HepG2 (cell line): ENCODE results near the gene VRK2. TPM values are rescaled to one million over a fixed set of nuclear protein-coding genes. Genes with fewer than 3 reads are reported as not detected.

Source experiments
- CBX5 ChIP-seq: sonication (generic); formaldehyde crosslinking; IDR thresholded peaks from 2 replicates; pipeline ENCODE4 v1.4.0; 2020; ENCODE audit warnings: missing genetic modification reagents, borderline replicate concordance
- CCAR2 ChIP-seq: fragments of 200-400 bp; formaldehyde crosslinking; optimal IDR thresholded peaks from 2 replicates; pipeline ENCODE3; 2018; ENCODE audit warnings: low read depth, mild to moderate bottlenecking, low read length, moderate library complexity
- CENPX ChIP-seq: sonication (generic); formaldehyde crosslinking; IDR thresholded peaks from 2 replicates; pipeline ENCODE4 v1.9.0; 2021; ENCODE audit warnings: mild to moderate bottlenecking, missing genetic modification reagents, moderate library complexity
- CHD2 ChIP-seq: IDR thresholded peaks from 2 replicates; pipeline ENCODE4 v1.6.1; 2011; ENCODE audit warnings: low read depth, low read length, improper control_type of control experiment
- FOXA1 ChIP-seq, 2 experiments: fragments of 450-650 bp in 1 of 2; sonication (generic) in 1 of 2; formaldehyde crosslinking in 1 of 2; IDR thresholded peaks; 2 replicates each; pipeline versions ENCODE4 v1.4.0 to v1.6.1; 2016 to 2020; ENCODE audit warnings: missing genetic modification reagents in 1 of 2
- HDAC6 ChIP-seq: fragments of 200-600 bp; sonication (generic); IDR thresholded peaks from 2 replicates; pipeline ENCODE4 v1.7.0; 2017; ENCODE audit warnings: mild to moderate bottlenecking, antibody characterized with exemption, low read length, low read depth
- HNF4A ChIP-seq: sonication (generic); formaldehyde crosslinking; IDR thresholded peaks from 2 replicates; pipeline ENCODE4 v1.4.0; 2020; ENCODE audit warnings: missing genetic modification reagents
- IKZF4 ChIP-seq: sonication (generic); formaldehyde crosslinking; IDR thresholded peaks from 2 replicates; pipeline ENCODE4 v1.5.1; 2020; ENCODE audit warnings: borderline replicate concordance, mild to moderate bottlenecking, low read depth, missing genetic modification reagents; ENCODE audit errors: not compliant biosample characterization
- IRX3 ChIP-seq: sonication (generic); formaldehyde crosslinking; IDR thresholded peaks from 2 replicates; pipeline ENCODE4 v1.8.1; 2023; ENCODE audit warnings: mild to moderate bottlenecking, low read depth, missing genetic modification reagents, borderline replicate concordance
- MBD4 ChIP-seq: IDR thresholded peaks from 2 replicates; pipeline ENCODE4 v1.6.1; 2012; ENCODE audit warnings: low read length, inconsistent platforms, borderline replicate concordance
- PAF1 ChIP-seq: IDR thresholded peaks from 2 replicates; pipeline ENCODE4 v1.6.1; 2016; ENCODE audit warnings: missing genetic modification reagents, missing compliant biosample characterization
- POLR2AphosphoS5 ChIP-seq: IDR thresholded peaks from 2 replicates; pipeline ENCODE4 v1.6.1; 2012; ENCODE audit warnings: low read depth, low read length
- RNF2 ChIP-seq: fragments of 450-650 bp; conservative IDR thresholded peaks from 2 replicates; pipeline ENCODE4 v1.6.1; 2016; ENCODE audit warnings: low read depth
- SAFB2 ChIP-seq: sonication (generic); formaldehyde crosslinking; IDR thresholded peaks from 2 replicates; pipeline ENCODE4 v1.5.1; 2020; ENCODE audit warnings: missing genetic modification reagents, low read depth, mild to moderate bottlenecking, borderline replicate concordance
- ZNF615 ChIP-seq: sonication (generic); formaldehyde crosslinking; IDR thresholded peaks from 2 replicates; pipeline ENCODE4 v1.5.0; 2020; ENCODE audit warnings: mild to moderate bottlenecking, missing genetic modification reagents, borderline replicate concordance
- polyA plus RNA-seq, 8 experiments: library from polyadenylated mRNA; depleted of rRNA in 3 of 8; stranded (reverse) in 7 of 8; unstranded in 1 of 8; fragments of >200 nt; fragmentation: Illumina TruSeq in 4 of 8; extraction: Trizol in 4 of 8; gene quantifications; 2 replicates each; pipeline versions ENCODE4 v1.2.1 to v1.2.3, GENCODE V29; 2011 to 2016; ENCODE audit warnings: low read depth in 4 of 8, missing spikeins in 1 of 8, mixed read lengths in 1 of 8; ENCODE audit not compliant: insufficient read depth in 1 of 8
- total RNA-seq, 5 experiments: library from RNA; depleted of rRNA; stranded (reverse); fragments of >200 nt; fragmentation: Illumina TruSeq; extraction: Trizol; gene quantifications; 2 replicates each; pipeline ENCODE4 v1.2.3, GENCODE V29; 2016; ENCODE audit warnings: low read depth in 1 of 5
- TF ChIP-seq, protein P1 (sequence below): sonication (generic); formaldehyde crosslinking; IDR thresholded peaks from 2 replicates; pipeline ENCODE4 v1.4.0; 2020; ENCODE audit warnings: mild to moderate bottlenecking, missing genetic modification reagents, borderline replicate concordance
- TF ChIP-seq, protein P2 (sequence below): sonication (generic); formaldehyde crosslinking; IDR thresholded peaks from 2 replicates; pipeline ENCODE4 v1.8.1; 2022; ENCODE audit warnings: low read depth, mild to moderate bottlenecking, missing genetic modification reagents
- TF ChIP-seq, protein P3 (sequence below): IDR thresholded peaks from 2 replicates; pipeline ENCODE4 v1.6.1; 2016; ENCODE audit warnings: control low read depth
- TF ChIP-seq, protein P4 (sequence below): conservative IDR thresholded peaks from 2 replicates; pipeline ENCODE4 v1.6.1; 2018; ENCODE audit warnings: missing genetic modification reagents

The VRK2 gene
- total and polyA plus RNA-seq, 2 of the 13 experiments (the other 11 are each of a cell fraction or from before 2014, with no cell fraction given) = 13.3 to 29.1 TPM

DNA sequence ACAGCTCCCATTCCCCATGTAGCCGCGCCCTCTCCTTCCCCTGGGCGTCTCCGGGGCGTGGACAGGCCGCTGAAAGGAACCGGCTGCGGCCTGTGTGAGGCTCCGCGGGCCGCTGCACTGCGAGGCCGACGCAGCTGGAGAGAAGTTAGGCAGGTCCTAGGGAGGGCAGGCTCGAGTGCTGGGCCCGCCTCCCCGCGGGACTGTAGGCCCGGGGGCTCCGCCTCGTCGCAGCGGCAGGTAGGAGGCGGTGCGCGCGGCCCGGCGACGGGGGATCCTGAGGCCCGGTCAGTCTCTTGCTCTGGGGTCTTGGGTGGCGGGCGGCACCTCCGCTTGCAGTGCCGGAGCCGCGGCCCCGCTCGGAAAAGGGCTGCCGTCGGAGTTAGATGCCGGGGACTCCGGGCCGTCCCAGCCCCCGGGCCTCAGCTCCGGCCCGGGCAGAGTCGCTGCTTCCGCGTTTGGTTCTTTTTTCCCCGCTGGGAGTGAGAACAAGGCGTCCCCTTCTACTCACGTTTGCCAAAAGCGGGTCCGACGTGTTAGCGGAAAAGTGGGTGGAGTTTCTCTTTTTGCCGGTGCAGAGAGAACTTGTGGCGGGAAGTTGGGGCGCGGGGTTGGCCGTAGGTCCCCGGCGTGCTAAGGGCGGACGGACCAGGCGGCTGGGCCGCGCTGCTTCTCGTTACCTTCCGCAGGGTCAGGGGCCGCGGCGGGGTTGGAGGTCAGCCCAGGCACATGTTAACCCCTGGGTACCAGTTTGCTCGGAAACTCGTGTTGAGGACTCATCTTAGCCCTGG, at the start of gene VRK2 (continued):
- TF ChIP-seq, protein P1, sequence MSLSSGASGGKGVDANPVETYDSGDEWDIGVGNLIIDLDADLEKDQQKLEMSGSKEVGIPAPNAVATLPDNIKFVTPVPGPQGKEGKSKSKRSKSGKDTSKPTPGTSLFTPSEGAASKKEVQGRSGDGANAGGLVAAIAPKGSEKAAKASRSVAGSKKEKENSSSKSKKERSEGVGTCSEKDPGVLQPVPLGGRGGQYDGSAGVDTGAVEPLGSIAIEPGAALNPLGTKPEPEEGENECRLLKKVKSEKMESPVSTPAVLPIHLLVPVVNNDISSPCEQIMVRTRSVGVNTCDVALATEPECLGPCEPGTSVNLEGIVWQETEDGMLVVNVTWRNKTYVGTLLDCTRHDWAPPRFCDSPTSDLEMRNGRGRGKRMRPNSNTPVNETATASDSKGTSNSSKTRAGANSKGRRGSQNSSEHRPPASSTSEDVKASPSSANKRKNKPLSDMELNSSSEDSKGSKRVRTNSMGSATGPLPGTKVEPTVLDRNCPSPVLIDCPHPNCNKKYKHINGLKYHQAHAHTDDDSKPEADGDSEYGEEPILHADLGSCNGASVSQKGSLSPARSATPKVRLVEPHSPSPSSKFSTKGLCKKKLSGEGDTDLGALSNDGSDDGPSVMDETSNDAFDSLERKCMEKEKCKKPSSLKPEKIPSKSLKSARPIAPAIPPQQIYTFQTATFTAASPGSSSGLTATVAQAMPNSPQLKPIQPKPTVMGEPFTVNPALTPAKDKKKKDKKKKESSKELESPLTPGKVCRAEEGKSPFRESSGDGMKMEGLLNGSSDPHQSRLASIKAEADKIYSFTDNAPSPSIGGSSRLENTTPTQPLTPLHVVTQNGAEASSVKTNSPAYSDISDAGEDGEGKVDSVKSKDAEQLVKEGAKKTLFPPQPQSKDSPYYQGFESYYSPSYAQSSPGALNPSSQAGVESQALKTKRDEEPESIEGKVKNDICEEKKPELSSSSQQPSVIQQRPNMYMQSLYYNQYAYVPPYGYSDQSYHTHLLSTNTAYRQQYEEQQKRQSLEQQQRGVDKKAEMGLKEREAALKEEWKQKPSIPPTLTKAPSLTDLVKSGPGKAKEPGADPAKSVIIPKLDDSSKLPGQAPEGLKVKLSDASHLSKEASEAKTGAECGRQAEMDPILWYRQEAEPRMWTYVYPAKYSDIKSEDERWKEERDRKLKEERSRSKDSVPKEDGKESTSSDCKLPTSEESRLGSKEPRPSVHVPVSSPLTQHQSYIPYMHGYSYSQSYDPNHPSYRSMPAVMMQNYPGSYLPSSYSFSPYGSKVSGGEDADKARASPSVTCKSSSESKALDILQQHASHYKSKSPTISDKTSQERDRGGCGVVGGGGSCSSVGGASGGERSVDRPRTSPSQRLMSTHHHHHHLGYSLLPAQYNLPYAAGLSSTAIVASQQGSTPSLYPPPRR (CRISPR knock-in tag) = peak; percentile 73
- TF ChIP-seq CBX5 (peak; percentile 97), HNF4A (CRISPR knock-in tag) (peak; percentile 41; the same call in 1 of the 2 replicates), SAFB2 (peak; percentile 95), ZNF615 (CRISPR knock-in tag) (no peak; the same call in none of the 2 replicates), CENPX (CRISPR knock-in tag) (no peak), POLR2AphosphoS5 (peak; percentile 77), IKZF4 (CRISPR knock-in tag) (peak; percentile 80), HDAC6 (no peak), IRX3 (CRISPR knock-in tag) (peak; percentile 79), RNF2 (peak; percentile 96), MBD4 (no peak), CHD2 (peak; percentile 41; the same call in 1 of the 2 replicates), FOXA1 (IDR thresholded peaks at IDR 0.05) (no peak), FOXA1 (CRISPR knock-in tag; IDR thresholded peaks at IDR 0.05) (peak; percentile 61), PAF1 (CRISPR knock-in tag) (no peak), CCAR2 (no peak)
- TF ChIP-seq, protein P2, sequence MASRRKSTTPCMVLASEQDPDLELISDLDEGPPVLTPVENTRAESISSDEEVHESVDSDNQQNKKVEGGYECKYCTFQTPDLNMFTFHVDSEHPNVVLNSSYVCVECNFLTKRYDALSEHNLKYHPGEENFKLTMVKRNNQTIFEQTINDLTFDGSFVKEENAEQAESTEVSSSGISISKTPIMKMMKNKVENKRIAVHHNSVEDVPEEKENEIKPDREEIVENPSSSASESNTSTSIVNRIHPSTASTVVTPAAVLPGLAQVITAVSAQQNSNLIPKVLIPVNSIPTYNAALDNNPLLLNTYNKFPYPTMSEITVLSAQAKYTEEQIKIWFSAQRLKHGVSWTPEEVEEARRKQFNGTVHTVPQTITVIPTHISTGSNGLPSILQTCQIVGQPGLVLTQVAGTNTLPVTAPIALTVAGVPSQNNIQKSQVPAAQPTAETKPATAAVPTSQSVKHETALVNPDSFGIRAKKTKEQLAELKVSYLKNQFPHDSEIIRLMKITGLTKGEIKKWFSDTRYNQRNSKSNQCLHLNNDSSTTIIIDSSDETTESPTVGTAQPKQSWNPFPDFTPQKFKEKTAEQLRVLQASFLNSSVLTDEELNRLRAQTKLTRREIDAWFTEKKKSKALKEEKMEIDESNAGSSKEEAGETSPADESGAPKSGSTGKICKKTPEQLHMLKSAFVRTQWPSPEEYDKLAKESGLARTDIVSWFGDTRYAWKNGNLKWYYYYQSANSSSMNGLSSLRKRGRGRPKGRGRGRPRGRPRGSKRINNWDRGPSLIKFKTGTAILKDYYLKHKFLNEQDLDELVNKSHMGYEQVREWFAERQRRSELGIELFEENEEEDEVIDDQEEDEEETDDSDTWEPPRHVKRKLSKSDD (CRISPR knock-in tag) = peak; percentile 47; the same call in 1 of the 2 replicates
- TF ChIP-seq, protein P3, sequence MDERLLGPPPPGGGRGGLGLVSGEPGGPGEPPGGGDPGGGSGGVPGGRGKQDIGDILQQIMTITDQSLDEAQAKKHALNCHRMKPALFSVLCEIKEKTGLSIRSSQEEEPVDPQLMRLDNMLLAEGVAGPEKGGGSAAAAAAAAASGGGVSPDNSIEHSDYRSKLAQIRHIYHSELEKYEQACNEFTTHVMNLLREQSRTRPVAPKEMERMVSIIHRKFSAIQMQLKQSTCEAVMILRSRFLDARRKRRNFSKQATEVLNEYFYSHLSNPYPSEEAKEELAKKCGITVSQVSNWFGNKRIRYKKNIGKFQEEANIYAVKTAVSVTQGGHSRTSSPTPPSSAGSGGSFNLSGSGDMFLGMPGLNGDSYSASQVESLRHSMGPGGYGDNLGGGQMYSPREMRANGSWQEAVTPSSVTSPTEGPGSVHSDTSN (CRISPR knock-in tag) = no peak
- TF ChIP-seq, protein P4, sequence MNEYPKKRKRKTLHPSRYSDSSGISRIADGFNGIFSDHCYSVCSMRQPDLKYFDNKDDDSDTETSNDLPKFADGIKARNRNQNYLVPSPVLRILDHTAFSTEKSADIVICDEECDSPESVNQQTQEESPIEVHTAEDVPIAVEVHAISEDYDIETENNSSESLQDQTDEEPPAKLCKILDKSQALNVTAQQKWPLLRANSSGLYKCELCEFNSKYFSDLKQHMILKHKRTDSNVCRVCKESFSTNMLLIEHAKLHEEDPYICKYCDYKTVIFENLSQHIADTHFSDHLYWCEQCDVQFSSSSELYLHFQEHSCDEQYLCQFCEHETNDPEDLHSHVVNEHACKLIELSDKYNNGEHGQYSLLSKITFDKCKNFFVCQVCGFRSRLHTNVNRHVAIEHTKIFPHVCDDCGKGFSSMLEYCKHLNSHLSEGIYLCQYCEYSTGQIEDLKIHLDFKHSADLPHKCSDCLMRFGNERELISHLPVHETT (CRISPR knock-in tag) = peak; percentile 82; the same call in 1 of the 2 replicates
